ENCODE measurements around the gene ATP10A. TPM values are rescaled to one million over a fixed set of nuclear protein-coding genes. Genes with fewer than 3 reads are reported as not detected.
"Not testable (repeated sequence)": the region's sequence is repeated elsewhere in the genome, so short reads cannot be mapped to it uniquely, and the experiment has no call there.

The ATP10A gene
- polyA plus RNA-seq, 1 donor from 2014 or later: not detected

- not testable (repeated sequence) for H3K27ac ChIP-seq (ENCODE audit: low read length); H3K79me2 ChIP-seq (replicated peaks; ENCODE audit: insufficient read depth, low read length); H3K9me3 ChIP-seq (ENCODE audit: low read length); H3K9me2 ChIP-seq (ENCODE audit: insufficient read depth, low read length); H4K20me1 ChIP-seq (ENCODE audit: insufficient read depth); H3K4me3 ChIP-seq (ENCODE audit: low read length); H3K36me3 ChIP-seq (ENCODE audit: insufficient read depth, low read length); H3F3A ChIP-seq (ENCODE audit: insufficient read depth, low read length, poor library complexity, severe bottlenecking); H2AFZ ChIP-seq (ENCODE audit: low read depth, low read length); H3K4me2 ChIP-seq (ENCODE audit: low read length); H3K27me3 ChIP-seq (ENCODE audit: insufficient read depth, low read depth, low read length); H3K9ac ChIP-seq (ENCODE audit: low read length)
These were observed 226.6 kb downstream of the ATP10A start for GRCh38 chr15:25636486-25636885.

- no peak overlapping the region for H3K4me2 ChIP-seq (ENCODE audit: low read length)
- no peaks in the 10 kb centered on the region for H3K9me2 ChIP-seq (ENCODE audit: insufficient read depth, low read length)
- no peaks in the 10 kb centered on the region for H3K36me3 ChIP-seq (ENCODE audit: insufficient read depth, low read length)
- H4K20me1 ChIP-seq (ENCODE audit: insufficient read depth): no peaks in the 10 kb centered on the region
- no peak overlapping the region for H3K9ac ChIP-seq (ENCODE audit: low read length)
- H3K27me3 ChIP-seq (ENCODE audit: insufficient read depth, low read depth, low read length): no peaks in the 10 kb centered on the region
- H2AFZ ChIP-seq (ENCODE audit: low read depth, low read length): no peak overlapping the region
- no peaks in the 10 kb centered on the region for H3F3A ChIP-seq (ENCODE audit: insufficient read depth, low read length, poor library complexity, severe bottlenecking)
- TF ChIP-seq RAD21 (conservative IDR thresholded peaks at IDR 0.05) (no peak), MXI1 (conservative IDR thresholded peaks at IDR 0.05; ENCODE audit: poor library complexity, severe bottlenecking) (no peak), REST (IDR thresholded peaks at IDR 0.05; ENCODE audit: borderline replicate concordance) (no peak), EP300 (conservative IDR thresholded peaks at IDR 0.05; ENCODE audit: poor library complexity, severe bottlenecking) (no peak), TAF1 (IDR thresholded peaks at IDR 0.05; ENCODE audit: low read depth) (no peak), SMC3 (conservative IDR thresholded peaks at IDR 0.05; ENCODE audit: poor library complexity) (no peak), POLR2AphosphoS5 (IDR thresholded peaks at IDR 0.05) (no peak), EZH2 (IDR thresholded peaks at IDR 0.05; ENCODE audit: borderline replicate concordance, insufficient read depth, low read length, poor library complexity, severe bottlenecking) (no peak), CTCF (IDR thresholded peaks at IDR 0.05; ENCODE audit: poor library complexity, severe bottlenecking) (no peak)
- H3K4me3 ChIP-seq (ENCODE audit: low read length): no peak overlapping the region
- no peaks in the 10 kb centered on the region for H3K9me3 ChIP-seq (ENCODE audit: low read length)
- no peak overlapping the region for H3K27ac ChIP-seq (ENCODE audit: low read length)
- H3K79me2 ChIP-seq (replicated peaks; ENCODE audit: insufficient read depth, low read length): no peaks in the 10 kb centered on the region
These were observed 227.9 kb downstream of the ATP10A start for GRCh38 chr15:25635191-25635590.

- H3K36me3 ChIP-seq (ENCODE audit: insufficient read depth, low read length): no peaks in the 10 kb centered on the region
- H3K4me3 ChIP-seq (ENCODE audit: low read length): no peak overlapping the region
- no peak overlapping the region for H2AFZ ChIP-seq (ENCODE audit: low read depth, low read length)
- no peaks in the 10 kb centered on the region for H3K9me2 ChIP-seq (ENCODE audit: insufficient read depth, low read length)
- H3K9me3 ChIP-seq (ENCODE audit: low read length): no peaks in the 10 kb centered on the region
- H3K4me2 ChIP-seq (ENCODE audit: low read length): no peak overlapping the region
- H3K79me2 ChIP-seq (replicated peaks; ENCODE audit: insufficient read depth, low read length): no peaks in the 10 kb centered on the region
- no peak overlapping the region for H3K27ac ChIP-seq (ENCODE audit: low read length)
- TF ChIP-seq SMC3 (conservative IDR thresholded peaks at IDR 0.05; ENCODE audit: poor library complexity): no peak
- TF ChIP-seq POLR2AphosphoS5 (IDR thresholded peaks at IDR 0.05): peak; percentile 29
- no peak for TF ChIP-seq CTCF (IDR thresholded peaks at IDR 0.05; ENCODE audit: poor library complexity, severe bottlenecking)
- no peaks in the 10 kb centered on the region for H3F3A ChIP-seq (ENCODE audit: insufficient read depth, low read length, poor library complexity, severe bottlenecking)
- no peaks in the 10 kb centered on the region for H3K27me3 ChIP-seq (ENCODE audit: insufficient read depth, low read depth, low read length)
- H3K9ac ChIP-seq (ENCODE audit: low read length): no peak overlapping the region
- no peaks in the 10 kb centered on the region for H4K20me1 ChIP-seq (ENCODE audit: insufficient read depth)
These were observed 229.3 kb downstream of the ATP10A start for GRCh38 chr15:25633862-25634261.

Measured in neural cell (in vitro differentiated cells).